ENCODE results near the gene UNC80.

UNC80 gene

DNA sequence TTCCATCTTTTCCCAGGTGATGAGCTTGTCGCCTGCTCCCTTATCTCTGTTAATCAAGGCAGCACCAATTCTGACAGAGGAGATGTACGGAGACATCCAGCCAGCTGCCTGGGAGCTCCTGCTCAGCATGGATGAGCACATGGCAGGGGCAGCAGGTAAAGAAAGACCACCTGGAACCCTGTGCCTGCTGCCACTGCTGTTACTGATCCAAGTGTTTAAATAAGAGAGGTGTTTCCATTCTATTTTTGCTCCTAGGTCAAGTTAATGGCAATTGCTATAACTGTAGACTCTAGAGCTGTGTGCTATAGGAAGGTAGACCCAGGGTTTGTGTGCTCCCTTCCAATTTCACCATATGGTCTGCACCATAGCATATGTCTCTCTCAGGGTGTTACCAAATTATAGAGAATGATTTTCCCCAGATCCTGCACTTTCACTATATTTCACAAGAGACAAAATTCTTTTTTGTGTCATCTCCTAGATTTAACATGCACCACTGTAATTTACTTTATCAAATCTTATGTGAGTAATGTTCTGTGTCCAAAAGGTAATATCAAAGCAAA lies 142.2 kb downstream of the UNC80 start:
- DNase-seq: no peak

DNA sequence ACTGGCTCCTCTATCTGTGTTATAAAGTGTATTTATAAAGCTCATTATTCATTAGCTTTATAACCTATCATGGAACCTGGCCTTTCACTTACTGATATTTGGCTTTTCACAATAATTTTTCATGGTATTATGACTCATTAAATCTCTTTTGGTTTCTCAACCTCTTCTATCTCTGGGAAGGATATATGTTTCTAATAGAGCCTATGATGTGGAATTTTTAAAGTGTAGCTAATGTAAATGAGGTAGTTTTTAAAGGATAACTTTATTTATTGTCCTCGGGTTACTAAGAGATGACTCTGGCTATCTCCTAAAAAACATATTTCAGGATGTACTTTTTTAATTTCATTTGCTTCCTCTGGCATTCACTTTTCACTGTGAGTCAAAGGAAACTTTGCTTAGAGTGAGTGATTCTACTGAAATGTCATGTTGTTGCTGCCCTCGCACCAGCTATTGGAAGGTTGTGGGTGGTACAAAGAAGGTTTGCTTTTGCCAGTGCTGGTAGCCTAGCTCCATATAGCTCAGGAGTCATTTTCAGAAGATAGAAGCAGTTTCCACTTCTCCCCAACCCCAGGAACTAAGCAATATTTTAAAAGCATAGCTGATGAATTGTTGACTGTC lies 145.6 kb downstream of the UNC80 start:
- DNase-seq: no peak

DNA sequence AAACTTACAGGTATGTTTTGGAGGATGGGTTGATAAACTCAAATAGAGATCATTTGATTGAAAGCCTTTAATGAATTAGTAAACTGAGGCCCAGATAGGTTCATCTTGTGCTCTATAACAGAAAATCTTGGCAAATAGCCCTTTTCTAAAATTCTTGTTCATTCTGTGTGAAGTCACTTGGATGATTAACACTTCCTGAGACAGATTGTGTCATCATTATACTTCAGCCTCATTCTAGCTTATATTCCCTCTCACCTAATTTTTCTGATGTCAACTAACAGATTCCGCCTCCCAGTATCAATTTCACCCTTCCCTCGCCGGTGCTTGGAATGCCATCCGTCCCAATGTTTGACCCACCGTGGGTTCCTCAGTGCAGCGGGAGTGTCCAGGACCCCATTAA lies 146.6 kb downstream of the UNC80 start:
- DNase-seq: no peak

DNA sequence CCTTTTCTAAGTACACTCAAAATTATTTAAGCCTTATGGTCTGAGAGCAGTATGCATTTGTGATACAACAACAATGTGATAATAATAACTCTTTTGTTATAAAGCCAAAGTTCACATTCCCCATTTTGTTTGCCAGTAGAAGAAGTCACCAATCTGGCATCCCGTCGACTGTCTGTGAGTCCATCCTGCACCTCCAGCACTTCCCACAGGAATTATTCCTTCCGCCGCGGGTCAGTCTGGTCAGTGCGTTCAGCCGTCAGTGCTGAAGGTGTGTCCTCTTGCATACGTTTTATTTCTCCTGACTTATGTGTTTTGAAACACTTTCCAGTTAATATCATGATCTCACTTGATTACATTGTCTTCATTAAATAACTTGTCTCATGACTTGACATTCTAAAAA lies 150.5 kb downstream of the UNC80 start:
- no peak for DNase-seq

DNA sequence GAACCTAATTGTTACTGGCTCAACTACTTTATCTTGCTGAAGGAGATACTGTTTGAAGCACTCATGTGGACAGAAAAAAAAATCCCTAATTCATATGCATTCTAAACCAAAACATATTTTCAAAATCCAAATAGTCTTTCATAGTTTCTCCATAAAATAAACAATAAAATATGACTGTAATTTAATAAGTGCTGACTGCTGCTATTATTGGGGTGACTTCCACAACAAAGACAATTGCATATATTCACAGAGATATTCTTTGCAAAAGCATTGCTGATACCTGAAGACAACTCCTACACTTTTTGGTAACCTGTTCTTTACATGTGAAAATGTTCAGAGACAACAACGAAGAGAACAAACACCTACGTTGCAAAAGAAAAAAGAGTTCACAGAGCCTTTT lies 157.7 kb downstream of the UNC80 start:
- no peak for DNase-seq

DNA sequence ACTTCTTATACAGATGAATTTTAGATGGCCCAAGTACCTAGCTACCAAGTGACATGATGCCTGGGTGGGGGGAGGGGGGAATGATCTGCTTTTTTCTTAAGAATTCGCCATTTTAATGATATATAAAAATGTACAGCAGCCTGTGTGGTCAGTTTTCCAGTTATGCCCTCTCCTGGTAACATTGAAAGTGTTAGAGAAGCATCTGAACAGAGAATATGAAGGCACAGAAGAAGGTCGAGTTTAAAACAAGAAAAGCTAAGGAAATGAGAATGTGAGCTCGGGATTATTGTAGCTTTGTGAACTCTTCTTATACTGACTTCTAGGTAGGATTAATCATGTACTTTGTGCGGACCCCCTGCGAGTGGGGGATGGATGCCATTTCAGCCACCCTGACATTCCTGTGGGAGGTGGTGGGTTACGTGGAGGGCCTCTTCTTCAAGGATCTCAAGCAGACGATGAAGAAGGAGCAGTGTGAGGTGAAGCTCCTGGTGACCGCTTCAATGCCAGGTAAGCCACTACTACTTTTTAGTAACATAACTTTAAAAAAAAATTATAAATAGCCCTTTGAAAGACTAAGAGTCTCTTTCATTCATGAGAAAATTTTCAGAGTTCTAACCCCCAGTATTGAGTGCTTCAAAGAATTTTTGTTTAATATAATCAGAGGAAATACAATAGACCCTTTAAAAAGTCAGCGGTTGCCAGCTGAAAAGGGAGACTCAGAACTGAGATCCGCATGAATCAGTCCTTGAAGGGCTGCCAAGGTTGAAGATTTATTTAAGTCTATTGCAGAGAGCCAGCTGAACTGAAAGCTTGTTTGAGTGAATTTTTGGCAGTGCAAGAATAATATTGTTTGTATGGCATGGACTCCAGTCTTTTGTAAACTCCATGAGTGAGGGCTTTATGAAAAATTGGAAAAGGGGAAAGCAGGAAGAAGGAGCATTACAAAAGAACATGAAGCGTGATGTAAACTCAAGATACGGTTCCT lies 162.2 kb downstream of the UNC80 start:
- no peak for DNase-seq

DNA sequence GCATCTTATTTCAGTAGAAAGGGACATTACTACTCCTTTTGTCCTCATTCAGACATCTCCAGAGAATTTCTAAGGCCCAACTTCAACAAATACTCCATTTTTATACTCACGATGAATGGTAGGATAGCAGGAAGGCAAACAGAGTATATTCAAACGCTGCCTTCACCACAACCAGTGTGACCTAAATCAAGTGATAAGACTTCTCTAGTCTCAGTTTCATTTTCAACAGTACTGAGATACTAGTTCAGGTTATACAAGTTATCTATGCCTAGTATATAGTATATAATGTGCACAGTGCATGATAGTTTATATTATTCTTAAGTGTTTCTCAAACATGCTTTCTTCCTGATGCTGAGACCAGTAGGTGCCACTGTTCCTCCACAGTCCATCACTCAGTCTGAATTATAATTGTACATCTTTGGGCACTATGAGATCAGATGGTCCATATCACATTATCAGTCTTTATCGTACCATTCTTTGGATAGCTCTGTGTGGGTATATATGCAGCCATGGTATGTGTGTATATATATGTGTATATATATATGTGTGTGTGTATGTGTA lies 164.6 kb downstream of the UNC80 start:
- DNase-seq: no peak

DNA sequence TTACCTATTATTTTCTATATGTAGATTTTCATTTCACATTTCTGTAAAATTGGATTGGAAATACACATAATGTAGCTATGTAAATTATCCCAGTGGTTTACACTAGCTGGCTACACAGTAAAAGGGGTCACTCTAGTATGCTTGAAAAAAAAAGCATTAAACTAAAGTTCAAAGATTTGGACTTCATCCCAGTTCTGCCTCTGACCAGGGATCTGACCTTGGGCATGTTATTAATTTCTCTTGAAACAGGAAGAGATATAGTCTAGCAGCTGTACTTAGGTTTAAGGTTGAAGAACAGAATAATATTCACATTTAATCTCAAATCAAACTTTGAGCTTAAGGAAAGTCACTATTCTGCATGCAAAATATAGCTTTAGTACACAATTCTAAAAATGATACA lies 166.3 kb downstream of the UNC80 start:
- no peak for DNase-seq

DNA sequence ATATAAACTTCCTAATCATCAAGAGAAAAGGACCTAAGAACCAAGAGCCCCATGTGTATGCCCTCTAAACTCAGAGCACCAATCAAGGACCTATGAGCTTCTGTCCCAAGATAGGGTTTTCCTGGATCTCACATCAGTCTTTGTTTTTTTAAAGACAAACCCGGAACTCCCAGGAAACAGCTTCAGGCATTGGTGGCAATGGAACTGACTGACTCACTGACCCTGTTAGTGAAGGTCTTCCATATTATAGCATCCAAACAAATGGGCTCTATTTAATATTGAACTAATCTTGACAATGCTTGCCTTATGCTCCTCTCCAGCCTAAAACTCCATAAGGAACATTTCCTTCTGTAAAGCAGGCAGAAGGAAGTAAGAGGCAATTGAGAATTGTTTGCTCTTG lies 167.3 kb downstream of the UNC80 start:
- no peak for DNase-seq

DNA sequence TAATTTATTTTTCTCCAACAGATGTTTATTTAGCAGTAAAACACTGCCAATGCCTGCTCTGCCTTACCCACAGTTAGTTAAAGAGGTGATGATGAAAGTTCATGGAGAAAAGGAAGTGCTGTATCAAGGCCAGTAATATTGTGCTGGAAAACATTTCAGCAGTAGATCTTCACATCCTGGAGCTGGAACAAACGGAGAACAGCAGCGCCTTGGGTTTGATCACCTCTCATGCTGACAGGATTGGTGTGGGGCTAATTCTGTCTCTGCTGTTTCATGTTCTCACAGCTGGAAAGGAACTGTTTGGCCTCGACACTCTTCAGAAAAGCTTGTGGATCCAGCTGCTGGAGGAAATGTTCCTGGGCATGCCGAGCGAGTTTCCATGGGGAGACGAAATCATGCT lies 169.3 kb downstream of the UNC80 start:
- DNase-seq: no peak

DNA sequence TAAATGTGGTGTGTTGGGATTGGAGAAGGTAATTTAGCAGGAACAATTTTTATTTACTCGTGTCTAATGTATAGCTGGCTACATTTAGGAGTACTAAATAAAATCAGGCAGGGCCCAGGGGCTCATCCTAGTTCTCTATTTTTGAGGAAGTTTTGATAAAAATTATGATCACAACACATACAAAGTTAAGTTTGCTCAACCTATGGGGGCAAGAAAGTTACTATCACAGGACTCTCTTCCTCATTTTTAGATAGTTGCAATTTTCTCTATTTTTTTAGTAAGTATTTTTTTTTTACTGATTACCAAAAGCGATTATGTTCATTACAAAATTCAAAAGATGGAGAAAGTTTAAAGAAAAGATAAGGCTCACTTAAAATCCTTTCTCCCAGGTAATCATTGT lies 170.8 kb downstream of the UNC80 start:
- no peak for DNase-seq

DNA sequence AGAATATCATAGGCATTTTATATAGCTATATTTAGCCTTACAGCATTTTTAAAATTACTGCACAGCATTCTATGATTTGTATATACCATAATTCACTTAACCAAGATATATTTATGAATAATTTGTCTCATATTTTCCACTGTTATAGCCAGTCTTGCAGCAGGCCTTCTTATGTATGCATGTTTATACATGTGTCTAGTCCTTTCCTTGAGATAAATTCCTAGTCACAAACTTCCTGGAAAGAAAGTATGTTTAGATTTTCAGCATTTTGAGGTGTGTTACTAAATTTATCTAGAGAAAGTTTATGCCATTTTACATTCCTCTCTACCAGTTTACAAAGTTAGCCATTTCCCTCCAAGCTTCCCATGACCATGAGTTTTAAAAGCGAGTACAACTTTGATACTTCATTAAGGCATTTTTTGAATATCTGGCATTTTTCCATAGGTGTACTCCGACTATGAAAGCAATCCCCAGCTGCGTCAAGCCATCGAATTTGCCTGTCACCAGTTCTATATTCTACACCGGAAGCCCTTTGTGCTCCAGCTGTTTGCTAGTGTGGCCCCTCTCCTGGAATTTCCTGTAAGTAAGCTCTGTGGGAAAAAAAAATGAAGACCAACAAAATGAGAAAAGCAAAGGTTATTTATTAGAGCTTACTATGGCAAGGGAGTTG lies 171.4 kb downstream of the UNC80 start:
- no peak for DNase-seq

DNA sequence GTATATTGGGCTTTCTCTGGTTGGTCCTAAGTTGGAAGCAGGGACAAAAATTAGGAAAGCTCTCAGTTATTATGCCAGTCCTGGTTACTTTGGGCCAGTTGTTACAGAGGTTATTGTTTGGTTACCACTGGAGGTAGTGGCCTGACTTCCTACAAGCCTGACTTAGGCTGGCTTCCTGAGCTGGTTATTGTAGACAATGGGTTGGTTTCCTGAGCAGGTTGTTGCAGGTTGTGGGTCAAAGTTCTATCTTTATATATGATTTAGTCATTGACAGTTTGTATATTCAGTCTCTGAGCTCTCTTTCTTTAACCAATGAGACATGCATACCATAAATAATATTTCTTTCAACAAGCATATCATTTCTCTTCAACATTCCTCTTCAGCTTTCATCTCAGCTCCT lies 172.1 kb downstream of the UNC80 start:
- no peak for DNase-seq

DNA sequence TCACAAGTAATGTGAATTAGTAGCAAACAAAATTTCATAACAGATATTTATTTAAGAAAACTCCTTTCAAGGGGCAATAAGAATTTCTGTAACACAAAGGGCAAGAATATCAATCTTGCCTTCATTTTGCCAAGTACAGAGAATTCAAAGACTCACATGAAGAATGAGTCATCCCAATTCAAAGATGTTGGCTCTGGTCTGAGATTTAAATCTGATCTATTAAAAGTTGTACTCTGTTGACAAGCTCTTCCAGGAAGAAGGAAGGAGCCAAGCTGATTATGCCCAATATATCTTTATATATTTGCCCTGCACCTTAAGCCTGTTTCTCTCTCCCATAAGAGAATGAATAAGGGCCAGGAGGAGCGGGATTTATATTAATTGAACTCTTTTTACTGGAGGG lies 174.9 kb downstream of the UNC80 start:
- no peak for DNase-seq

DNA sequence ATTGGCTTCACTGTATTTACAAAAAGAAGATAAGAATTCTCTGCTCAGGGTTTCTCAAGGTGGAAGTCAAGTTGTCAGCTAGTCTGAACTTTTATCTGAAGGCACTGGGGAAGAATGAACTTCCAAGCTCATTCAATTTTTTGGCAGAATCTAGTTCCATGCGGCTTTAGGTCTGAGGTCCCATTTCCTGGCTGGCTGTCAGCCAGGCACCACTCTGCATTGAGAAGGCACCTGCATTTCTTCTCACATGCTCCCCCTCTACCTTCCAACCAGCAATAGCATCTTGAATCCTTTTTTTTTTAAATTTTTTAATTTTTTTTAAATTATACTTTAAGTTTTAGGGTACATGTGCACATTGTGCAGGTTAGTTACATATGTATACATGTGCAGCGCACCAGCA lies 184.6 kb downstream of the UNC80 start:
- DNase-seq: no peak

DNA sequence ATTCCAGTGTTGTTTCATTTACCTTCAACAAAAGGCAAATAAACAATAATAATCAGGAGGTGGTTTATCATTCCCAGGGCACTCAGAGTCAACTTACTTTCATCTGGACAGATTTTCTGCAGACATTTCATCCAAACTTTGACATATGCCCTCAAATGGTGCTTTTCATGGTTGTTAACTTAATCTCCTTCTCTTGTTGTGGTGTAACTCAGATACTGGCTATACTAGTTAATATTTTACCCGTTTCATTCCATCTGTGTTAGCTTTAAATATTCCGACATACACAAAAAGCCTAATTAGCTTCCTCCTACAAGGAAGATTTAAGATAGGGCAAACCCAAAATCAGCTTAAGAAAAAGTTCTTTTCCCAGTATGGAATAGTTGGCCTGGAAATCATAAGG lies 186.4 kb downstream of the UNC80 start:
- no peak for DNase-seq

DNA sequence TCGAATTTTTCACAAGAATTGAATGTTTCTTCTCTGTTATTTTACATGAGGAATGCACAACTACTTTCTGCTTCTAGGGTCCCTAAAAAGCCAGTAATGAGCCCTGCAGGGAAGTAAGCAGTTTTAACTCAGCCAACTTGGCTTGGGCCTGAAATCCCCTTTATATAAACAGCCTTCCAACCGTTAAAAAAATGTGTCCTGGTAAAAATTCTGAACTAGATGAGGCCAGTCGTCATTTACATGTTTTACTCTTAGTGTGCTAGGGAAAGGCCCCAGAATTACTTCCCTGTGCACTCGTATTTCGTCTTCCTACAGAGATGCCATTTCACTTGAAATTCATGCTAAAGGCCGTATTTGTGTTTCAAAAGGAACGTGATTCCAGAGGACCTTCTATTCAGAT lies 188.4 kb downstream of the UNC80 start:
- DNase-seq: no peak

DNA sequence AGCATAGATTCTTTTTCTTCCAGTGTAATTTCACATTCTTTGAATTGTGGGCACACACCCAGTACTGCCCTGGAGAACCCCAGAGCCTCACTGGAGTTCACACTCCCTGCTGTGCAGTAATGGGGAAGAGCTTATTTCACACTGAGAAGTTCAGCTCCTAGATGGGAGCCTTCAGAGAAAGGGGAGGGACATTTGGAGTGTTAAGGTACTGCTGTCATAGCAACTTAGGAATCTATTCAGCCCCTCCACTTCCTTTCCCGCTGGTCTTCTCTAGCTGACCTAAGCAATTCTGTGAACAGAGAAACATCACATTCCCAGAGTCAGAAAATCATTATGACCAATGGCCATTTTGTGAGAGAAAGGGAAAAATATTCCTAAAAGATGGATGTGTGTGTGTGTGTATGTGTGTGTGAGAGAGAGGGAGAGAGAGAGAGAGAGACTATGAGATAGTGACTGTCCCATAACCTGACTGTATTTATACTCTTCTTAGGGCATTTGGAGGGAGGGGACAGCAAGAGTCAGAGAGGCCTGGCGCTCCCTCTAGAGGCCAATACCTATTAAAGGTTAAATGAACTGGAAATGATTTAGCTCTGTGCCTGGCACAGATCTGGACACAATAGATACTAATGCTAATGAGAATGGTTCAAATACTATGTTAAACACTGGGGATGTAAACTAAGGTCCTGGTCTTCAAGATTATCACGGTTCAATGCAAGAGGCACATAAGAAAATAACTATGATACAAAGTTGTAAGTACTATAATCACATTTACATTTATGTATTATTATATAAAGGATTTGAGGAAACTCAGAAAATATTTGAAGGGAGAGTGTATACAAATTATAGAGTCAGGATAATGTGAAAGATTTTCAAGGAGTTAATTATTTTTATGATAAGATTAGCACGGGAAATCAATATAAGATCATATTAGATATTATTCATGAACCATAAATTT lies 189.3 kb downstream of the UNC80 start:
- peak; percentile 15 to 35 for DNase-seq

DNA sequence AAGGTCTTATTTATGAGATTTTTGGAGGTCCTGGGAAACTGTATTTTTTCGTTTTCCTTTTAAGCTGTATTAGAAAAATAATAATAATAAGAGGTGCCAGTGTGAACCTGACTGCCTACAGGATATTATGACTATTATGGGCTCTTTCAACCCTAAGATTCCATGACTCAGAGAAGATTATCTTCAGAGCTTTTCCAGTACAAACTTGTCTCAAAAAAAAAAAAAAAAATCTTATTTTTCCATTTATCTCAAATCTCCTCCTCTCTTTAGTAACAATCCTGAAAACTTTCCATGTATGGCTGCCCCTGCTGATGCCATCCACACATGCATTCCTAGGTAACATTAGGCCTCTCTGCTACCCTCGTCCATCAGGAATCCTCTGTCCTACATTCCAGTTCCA lies 194.1 kb downstream of the UNC80 start:
- no peak for DNase-seq

DNA sequence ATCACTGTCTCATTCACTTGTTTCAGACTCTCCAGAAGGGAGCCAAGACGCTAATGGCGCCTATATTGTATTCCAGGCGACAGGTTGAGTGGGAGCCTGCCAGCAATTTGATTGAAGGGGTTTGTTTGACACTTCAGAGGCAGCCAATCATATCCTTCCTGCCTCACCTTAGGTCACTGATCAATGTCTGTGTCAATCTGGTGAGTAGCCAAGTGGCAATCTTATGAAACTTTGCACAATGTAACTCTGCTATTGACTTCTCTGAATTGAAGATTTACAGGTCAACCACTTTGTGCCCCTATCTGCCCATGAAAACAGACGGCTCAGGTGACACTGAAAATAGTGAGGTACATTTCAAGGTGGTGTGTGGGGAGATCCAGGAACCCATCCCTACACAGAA lies 198.1 kb downstream of the UNC80 start:
- DNase-seq: no peak

DNA sequence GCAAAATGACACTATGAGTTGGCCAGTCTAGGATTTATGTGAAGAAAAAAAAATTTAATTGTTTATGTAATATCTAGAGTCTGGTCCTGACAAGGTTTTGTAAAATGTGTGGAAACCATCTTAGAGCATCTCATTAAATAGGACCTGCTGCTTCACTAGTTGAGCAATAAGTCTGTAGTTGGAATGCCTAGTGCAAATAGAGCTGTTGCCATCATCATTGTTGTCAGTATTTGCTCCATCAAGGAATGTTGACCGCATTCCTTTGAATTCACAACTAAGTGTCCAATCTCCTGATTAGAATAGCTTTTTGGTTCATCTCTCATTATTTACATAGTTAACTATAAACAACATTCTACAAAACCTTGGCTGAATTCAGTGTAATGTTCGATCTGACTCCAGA lies 198.6 kb downstream of the UNC80 start:
- DNase-seq: no peak

DNA sequence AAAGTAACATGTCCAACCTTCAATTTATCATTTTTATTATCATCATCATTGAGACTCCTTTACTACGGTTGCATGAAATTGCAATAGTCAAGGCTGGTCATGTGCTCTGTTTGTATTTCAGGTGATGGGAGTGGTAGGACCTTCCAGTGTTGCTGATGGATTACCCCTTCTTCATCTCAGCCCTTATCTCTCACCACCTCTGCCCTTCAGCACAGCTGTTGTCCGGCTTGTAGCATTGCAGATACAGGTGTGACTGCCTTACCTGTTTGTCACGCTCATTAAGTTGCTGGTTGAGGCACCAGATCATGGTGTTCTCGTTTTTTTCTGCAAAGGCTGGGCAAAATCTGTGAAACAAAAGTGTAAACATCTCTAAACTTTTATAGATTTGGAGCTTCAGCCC lies 199.1 kb downstream of the UNC80 start:
- DNase-seq: no peak

Measured in CD4-positive, alpha-beta T cell treated with Interferon alpha-2 for 1 hour (primary cell).